K562 (cell line): ENCODE data around the gene TMEM121. TPM values are rescaled to one million over a fixed set of nuclear protein-coding genes. Genes with fewer than 3 reads are reported as not detected.

Source experiments
- ATAC-seq: fragments of 200-7000 bp; cut with Tn5 transposase; 3 replicates; pipeline ENCODE4 v1.9.1; 2020; ENCODE audit warnings: moderate library complexity
- BruUV-seq: library from RNA; stranded (reverse); fragments of 400-500 nt; replicated peaks from 2 replicates; lab custom pipeline; 2021; lab: Mats Ljungman, UMichigan
- CTCF ChIA-PET: fragments of 300-600 bp; formaldehyde crosslinking; extraction: SDS; loops from one replicate; lab custom pipeline; 2021; ENCODE audit warnings: low intra/inter-chr PET ratio; lab: Yijun Ruan, JAX
- POLR2A ChIA-PET: fragments of 300-600, 350-650 bp; sonication (Branson Sonifier 250); formaldehyde crosslinking; extraction: SDS; loops from one replicate; lab custom pipeline; 2021; ENCODE audit warnings: antibody characterized with exemption, inconsistent platforms; lab: Yijun Ruan, JAX
- DNase-seq, 4 experiments: peaks; one replicate each; pipeline versions ENCODE4 v3.0.0 to v3.0.0-alpha.2; 2011 to 2018; ENCODE audit warnings: low spot score in 3 of 4, mixed read lengths in 3 of 4; ENCODE audit errors: extremely low read depth in 1 of 4
- FAIRE-seq: peaks from 2 replicates; lab custom pipeline; 2011; peaks lifted over from hg19 to GRCh38; lab: Jason Lieb, UNC
- H2AFZ ChIP-seq: 2 replicates; pipeline ENCODE4 v1.6.0; 2011; ENCODE audit warnings: low read depth, low read length, control low read depth, inconsistent platforms
- H3K27ac ChIP-seq: fragments of 200-600 bp; 3 replicates; pipeline ENCODE4 v1.8.0; 2011; ENCODE audit warnings: low read depth, mild to moderate bottlenecking, control low read depth, inconsistent platforms, low read length, moderate library complexity, mixed read lengths; ENCODE audit errors: extremely low read depth
- H3K27me3 ChIP-seq, 2 experiments: fragments of 300-600 bp in 1 of 2; 2 replicates in 1 of 2; 3 replicates in 1 of 2; pipeline versions ENCODE4 v1.6.0 to v1.8.0; 2011; ENCODE audit warnings: inconsistent platforms in 2 of 2, low read length in 2 of 2, mild to moderate bottlenecking in 1 of 2, mixed read lengths in 1 of 2, moderate library complexity in 1 of 2; ENCODE audit not compliant: control insufficient read depth in 2 of 2, insufficient read depth in 2 of 2
- H3K36me3 ChIP-seq: fragments of 300-600 bp; 3 replicates; pipeline ENCODE4 v1.8.0; 2011; ENCODE audit warnings: mild to moderate bottlenecking, low read length, inconsistent platforms; ENCODE audit not compliant: control insufficient read depth, insufficient read depth
- H3K4me1 ChIP-seq, 2 experiments: fragments of 200-600 bp in 1 of 2; replicated peaks in 1 of 2; 2 replicates in 1 of 2; 3 replicates in 1 of 2; pipeline versions ENCODE4 v1.5.1 to v1.8.0; 2011; ENCODE audit warnings: inconsistent platforms in 2 of 2, low read length in 2 of 2, mild to moderate bottlenecking in 1 of 2, mixed read lengths in 1 of 2, moderate library complexity in 1 of 2; ENCODE audit not compliant: control insufficient read depth in 2 of 2, insufficient read depth in 2 of 2
- H3K4me2 ChIP-seq: 2 replicates; pipeline ENCODE4 v1.6.1; 2011; ENCODE audit warnings: low read length, control low read depth, inconsistent platforms, mixed read lengths; ENCODE audit not compliant: insufficient read depth
- H3K4me3 ChIP-seq: fragments of 200-600 bp; sonication (generic), shearing (Covaris generic); 2 replicates; pipeline ENCODE4 v1.5.1; 2016; ENCODE audit warnings: control low read depth, inconsistent platforms
- H3K79me2 ChIP-seq: fragments of 200-600 bp; 3 replicates; pipeline ENCODE4 v1.8.0; 2011; ENCODE audit warnings: low read length, inconsistent platforms; ENCODE audit not compliant: control insufficient read depth, insufficient read depth
- H3K9ac ChIP-seq, 2 experiments: 2 replicates each; pipeline versions ENCODE4 v1.6.0 to v1.6.1; 2011; ENCODE audit warnings: low read depth in 2 of 2, low read length in 2 of 2, control low read depth in 1 of 2, inconsistent platforms in 1 of 2, mild to moderate bottlenecking in 1 of 2, mixed read lengths in 1 of 2; ENCODE audit not compliant: insufficient read depth in 1 of 2
- H3K9me1 ChIP-seq: one replicate; pipeline ENCODE4 v1.6.0; 2011; ENCODE audit warnings: inconsistent platforms, mild to moderate bottlenecking, low read length, moderate library complexity; ENCODE audit not compliant: control insufficient read depth, insufficient read depth
- H3K9me3 ChIP-seq: replicated peaks from 2 replicates; pipeline ENCODE4 v1.5.1; 2011; ENCODE audit warnings: low read depth, low read length, inconsistent platforms; ENCODE audit not compliant: control insufficient read depth, insufficient read depth
- H4K20me1 ChIP-seq: replicated peaks from 2 replicates; pipeline ENCODE4 v1.6.1; 2011; ENCODE audit warnings: low read length, inconsistent platforms, mixed read lengths; ENCODE audit not compliant: control insufficient read depth, insufficient read depth
- HMGN3 ChIP-seq: IDR thresholded peaks from 2 replicates; pipeline ENCODE4 v1.6.1; 2011; ENCODE audit warnings: borderline replicate concordance, low read depth, mild to moderate bottlenecking, mixed read lengths, low read length; ENCODE audit not compliant: insufficient read length; ENCODE audit errors: extremely low read depth
- KDM5B ChIP-seq: fragments of 200-600 bp; sonication (generic); IDR thresholded peaks from 2 replicates; pipeline ENCODE4 v1.6.1; 2012; ENCODE audit warnings: low read depth, mild to moderate bottlenecking, moderate library complexity, low read length, control low read depth, inconsistent platforms; ENCODE audit not compliant: insufficient replicate concordance
- L3MBTL2 ChIP-seq: fragments of 450-650 bp; IDR thresholded peaks from 2 replicates; pipeline ENCODE4 v1.6.1; 2016; ENCODE audit warnings: mild to moderate bottlenecking, moderate library complexity
- ZBTB33 ChIP-seq: sonication (generic); formaldehyde crosslinking; IDR thresholded peaks from 2 replicates; pipeline ENCODE4 v1.8.1; 2023; ENCODE audit warnings: mild to moderate bottlenecking, missing genetic modification reagents
- WGBS: fragments of 100-300 bp; shearing (Covaris generic); methylation state at CpG from one replicate; pipeline ENCODE4 v1.1.6; 2016; ENCODE audit warnings: low coverage, mixed read lengths; ENCODE audit not compliant: insufficient coverage; ENCODE audit errors: missing lambda C conversion rate; 5-methylcytosine and 5-hydroxymethylcytosine counted together
- in situ Hi-C: fragments of 300-500 bp; cut with MboI; formaldehyde crosslinking; loops from 4 replicates; pipeline ENCODE4 v1.15.0; 2018; ENCODE audit warnings: inconsistent platforms, mixed read lengths
- intact Hi-C: fragments of 100-400 bp; cut with micrococcal nuclease; formaldehyde crosslinking; loops from 2 replicates; pipeline ENCODE4 v1.14.2; 2022
- polyA plus RNA-seq, 8 experiments: library from polyadenylated mRNA; depleted of rRNA in 4 of 8; stranded (reverse) in 5 of 8; unstranded in 3 of 8; fragments of >200 nt; fragmentation: Nextera tagmentation in 2 of 8; fragmentation: Illumina TruSeq in 1 of 8; extraction: Ambion mirVana in 2 of 8; extraction: Trizol in 1 of 8; gene quantifications; 2 replicates each; pipeline versions ENCODE4 v1.2.1 to v1.2.3, GENCODE V29; 2011 to 2014; ENCODE audit warnings: inconsistent platforms in 1 of 8, missing spikeins in 1 of 8
- total RNA-seq, 7 experiments: library from RNA; depleted of rRNA in 6 of 7; stranded (reverse); fragments of >200 nt in 6 of 7; fragmentation: Illumina TruSeq in 2 of 7; extraction: Trizol in 2 of 7; gene quantifications; 2 replicates each; pipeline versions ENCODE4 v1.2.1 to v1.2.3, GENCODE V29; 2011 to 2021; ENCODE audit warnings: low replicate concordance in 1 of 7

TMEM121 gene
- total and polyA plus RNA-seq, 9 of the 15 experiments (the other 6 are each of a cell fraction or from before 2014, with no cell fraction given): 0.31 to 0.36 TPM; not detected in 7

- intact Hi-C loops (loop anchor here (5.0 to 10.0 kb wide), 2 partner anchors 54 to 436 kb away; partner anchors contain the start of gene CRIP2), in situ Hi-C loops (no loop called here)
- DNase-seq (no peak), ATAC-seq (no peak), FAIRE-seq (no peak)
- CTCF ChIA-PET: interaction anchor here (1.3 to 1.6 kb wide), 2 partner anchors 80 to 158 kb away, joined by 4 to 13 read pairs; no protein-coding TSS in a partner anchor
- Histone ChIP-seq H3K9ac (no peak overlapping the region; a peak in 1 of 4 replicates), H3K9me1 (no peaks in the 10 kb centered on the region), H3K4me2 (no peak overlapping the region), H3K9me3 (no peaks in the 10 kb centered on the region), H3K27me3 (peaks cover 2 to 31% of the 10 kb centered on the region in 2 experiments; a peak in 2 of 5 replicates), H2AFZ (no peak overlapping the region), H3K27ac (no peak overlapping the region), H3K4me1 (peaks cover 0 to 53% of the 10 kb centered on the region in 2 experiments; a peak in 2 of 5 replicates), H3K4me3 (no peak overlapping the region), H4K20me1 (no peaks in the 10 kb centered on the region), H3K36me3 (no peaks in the 10 kb centered on the region), H3K79me2 (no peaks in the 10 kb centered on the region)
- BruUV-seq: no TSS peak
- POLR2A ChIA-PET: interaction anchor here (0.6 to 0.8 kb wide), 2 partner anchors 23 to 134 kb away, joined by 3 read pairs; no protein-coding TSS in a partner anchor
- WGBS: 64% methylated on average over 41 of the region's 89 CpGs
- peak; percentile 28 for TF ChIP-seq ZBTB33
- TF ChIP-seq KDM5B: no peak
- 0 out of 2 replicates have a peak, but pooled peaks have one; percentile 4 for TF ChIP-seq L3MBTL2
- peak; percentile 10 for TF ChIP-seq HMGN3
Observed at GRCh38 chr14:105528586-105529318, 2.4 kb downstream of the TMEM121 start.
